HG02610 (cell line): ENCODE data around the gene NUP62.

Experiments
- ATAC-seq: cut with Tn5 transposase; IDR thresholded peaks from one replicate; pipeline ENCODE4 v1.9.1; 2021; ENCODE audit warnings: mild to moderate bottlenecking, moderate library complexity; ENCODE audit not compliant: unreplicated experiment

The NUP62 gene

DNA sequence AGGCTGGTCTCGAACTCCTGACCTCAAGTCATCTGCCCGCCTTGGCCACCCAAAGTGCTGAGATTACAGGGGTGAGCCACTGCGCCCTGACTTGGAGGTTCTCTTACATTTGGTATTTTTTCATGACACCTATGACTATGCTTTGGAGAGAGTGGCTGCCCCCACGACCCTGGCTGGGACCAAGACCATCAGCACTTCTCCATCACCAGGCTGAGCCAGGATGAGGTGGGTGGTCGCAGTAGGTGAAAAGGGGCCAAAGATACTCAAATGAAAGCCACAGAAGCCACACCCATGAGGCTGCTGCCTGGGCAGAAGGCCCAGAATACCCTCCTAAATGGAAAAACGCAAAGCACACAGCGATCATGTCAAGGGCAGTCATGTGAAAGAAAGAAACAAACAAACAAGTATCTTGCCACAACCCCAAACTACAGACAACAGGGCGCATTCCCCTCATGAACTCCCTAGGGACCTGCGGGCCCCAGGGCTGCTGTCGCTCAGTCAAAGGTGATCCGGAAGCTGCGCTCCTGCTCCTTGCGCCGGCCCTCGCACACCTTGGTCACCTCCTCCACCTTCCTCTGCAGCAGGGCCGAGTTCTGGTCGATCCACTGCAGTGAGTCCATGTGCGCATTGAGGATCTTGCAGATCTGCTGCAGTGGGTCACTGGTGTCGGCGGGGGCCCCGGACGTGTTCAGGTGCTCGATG is 21.4 kb downstream of the NUP62 start:
- no peak for ATAC-seq

DNA sequence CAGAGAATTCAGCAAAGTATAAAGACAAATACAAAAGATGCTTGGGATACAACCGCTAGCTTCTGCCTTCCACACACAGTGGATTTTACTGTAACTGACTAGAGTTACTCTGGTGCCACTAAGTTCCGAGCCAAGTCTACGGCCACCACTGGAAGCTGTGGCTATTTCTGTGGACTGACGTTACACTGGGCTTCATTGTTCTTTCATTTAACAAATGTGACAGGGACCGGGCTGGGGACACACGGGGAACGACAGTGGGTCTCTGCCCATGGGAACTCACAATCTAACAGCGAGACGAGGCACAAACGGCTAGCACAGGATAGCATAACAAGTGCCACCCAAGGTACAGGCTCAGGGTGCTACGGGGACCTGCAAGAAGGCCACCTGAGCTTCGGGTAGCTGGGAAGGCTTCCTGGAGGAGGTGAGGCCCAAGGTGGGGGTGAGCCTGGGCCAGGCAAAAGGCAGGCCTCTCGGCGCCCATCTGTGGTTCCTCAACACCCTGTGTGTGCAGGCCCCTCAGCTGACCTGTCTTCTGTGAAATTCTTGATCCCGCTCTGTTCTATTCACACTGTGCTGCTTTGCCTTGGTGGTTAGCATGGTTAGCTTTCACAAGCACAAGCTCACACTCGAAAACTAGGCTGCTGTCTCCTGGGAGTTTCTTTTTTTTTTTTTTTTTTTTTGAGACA is 22.3 kb downstream of the NUP62 start:
- no peak for ATAC-seq

GRCh38 chr19:49904136-49904535 is 25.2 kb downstream of the NUP62 start:
- no peak for ATAC-seq

DNA sequence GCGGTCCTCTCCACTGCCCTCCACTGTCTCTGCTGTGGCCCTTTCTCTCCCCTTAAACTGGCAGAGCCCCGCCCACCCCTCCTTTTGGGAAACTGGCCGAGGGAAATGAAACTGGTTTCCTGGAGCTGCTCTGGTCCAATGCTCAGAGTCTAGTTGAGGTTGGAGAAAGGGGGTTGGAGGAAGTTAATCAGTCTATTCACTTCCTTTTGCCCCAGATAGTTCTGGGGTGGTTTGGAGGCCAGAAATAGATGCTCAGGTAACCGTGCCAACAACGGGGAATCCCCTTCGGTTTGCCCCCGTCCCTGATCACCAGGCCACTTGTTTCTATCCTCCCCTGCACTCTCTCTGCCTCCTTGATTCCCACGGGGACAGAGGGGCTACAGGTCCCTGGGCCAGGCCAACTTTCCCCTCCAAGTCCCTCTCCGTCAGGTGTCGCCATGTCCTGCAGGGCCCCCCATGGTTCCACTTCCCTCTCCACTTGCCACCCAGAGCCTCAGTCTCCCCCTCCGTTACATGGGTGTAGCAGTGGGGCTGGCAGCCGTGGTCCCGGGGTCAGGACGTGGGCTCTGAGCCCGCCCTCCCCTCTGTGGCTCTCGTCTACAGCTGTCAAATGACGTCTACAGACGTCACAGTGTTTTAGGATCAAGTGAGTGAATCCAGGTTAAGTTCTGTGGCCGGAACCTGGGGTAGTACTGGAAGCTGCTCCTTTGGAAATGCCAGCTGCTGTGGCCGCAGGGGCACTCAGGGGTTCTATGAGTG is 32.3 kb downstream of the NUP62 start, which contains the start of gene IL4I1:
IL4I1 (minus strand) TSS at position 25 of the 759 bp plus-strand sequence. CDS start 727 bp downstream, outside the sequence.
- ATAC-seq = peak; percentile 54

DNA sequence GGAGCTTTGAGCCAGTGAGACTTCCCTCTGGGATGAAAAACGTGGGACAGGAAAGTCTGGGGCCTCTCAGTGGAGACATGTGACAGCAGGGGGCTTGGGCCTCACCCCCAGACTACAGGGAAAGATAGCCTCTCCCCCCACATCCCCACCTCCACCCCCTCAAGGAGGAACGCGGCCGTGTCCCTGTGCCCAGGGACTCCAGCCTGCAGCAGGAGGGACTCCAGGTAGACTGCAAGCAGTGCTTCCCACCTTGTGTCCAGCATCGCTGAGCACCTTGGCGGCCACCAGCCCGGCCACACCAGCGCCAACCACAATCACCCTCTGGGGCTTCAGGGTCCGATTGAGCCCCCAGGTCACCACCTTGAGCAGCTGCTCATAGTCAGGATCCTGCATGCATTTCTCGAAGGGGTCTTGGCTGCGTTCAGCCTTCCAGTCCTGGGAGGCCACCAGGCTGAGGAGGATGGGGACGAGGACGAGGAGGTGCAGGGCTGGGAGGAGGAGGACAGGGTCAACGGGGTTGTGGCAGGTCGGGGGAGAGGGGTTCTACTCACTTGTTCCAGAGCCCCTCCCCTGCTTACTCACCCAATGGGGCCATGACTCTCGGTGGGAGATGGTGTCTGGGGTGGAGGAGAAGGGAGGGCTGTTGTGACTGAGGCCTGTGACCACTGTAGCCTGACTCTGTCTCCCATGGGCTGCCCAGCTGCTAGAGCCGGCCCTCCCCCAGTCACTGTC is 33.6 kb downstream of the NUP62 start:
- ATAC-seq = no peak

GRCh38 chr19:49894879-49895565 is 34.3 kb downstream of the NUP62 start:
- peak; percentile 33 for ATAC-seq

- no peak for ATAC-seq
These were observed 35.2 kb downstream of the NUP62 start for GRCh38 chr19:49894011-49894664.

- ATAC-seq = no peak
These were observed 36.6 kb downstream of the NUP62 start for GRCh38 chr19:49892716-49893115.

GRCh38 chr19:49891393-49891792 is 37.9 kb downstream of the NUP62 start:
- ATAC-seq = no peak

- no peak for ATAC-seq
These were observed 38.7 kb downstream of the NUP62 start for GRCh38 chr19:49890349-49891311.

DNA sequence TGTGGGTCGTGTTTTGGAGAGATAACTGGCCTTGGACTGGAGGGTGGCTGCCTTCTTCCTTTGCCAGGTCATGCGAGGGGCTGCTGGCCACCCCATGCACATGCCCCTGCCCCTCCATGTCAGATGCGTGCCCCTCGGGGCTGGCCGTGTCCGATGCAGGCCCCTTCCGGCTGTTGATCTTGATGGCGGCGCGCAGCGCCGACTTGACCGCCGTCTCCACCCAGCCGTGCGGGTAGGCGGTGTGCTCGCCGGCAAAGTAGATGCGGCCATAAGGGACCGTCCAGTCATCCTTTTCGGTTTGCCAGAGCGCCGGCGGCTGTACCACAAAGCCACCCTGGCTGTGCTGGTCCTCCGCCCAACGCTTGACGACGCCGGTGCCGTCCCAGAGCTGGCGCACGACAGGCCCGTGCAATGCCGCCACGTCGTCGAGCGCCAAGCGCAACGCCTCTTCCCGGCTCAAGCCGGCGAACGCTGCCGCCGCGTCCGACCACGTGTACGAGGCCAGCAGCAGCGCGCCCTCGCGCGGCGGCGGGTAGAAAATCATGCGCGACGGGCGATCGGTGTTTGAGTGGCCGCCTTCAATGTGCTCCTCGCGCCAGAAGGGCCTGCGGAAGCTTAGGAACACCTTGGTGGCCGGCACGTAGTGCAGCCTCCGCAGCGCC is 39.5 kb downstream of the NUP62 start:
- ATAC-seq = no peak

DNA sequence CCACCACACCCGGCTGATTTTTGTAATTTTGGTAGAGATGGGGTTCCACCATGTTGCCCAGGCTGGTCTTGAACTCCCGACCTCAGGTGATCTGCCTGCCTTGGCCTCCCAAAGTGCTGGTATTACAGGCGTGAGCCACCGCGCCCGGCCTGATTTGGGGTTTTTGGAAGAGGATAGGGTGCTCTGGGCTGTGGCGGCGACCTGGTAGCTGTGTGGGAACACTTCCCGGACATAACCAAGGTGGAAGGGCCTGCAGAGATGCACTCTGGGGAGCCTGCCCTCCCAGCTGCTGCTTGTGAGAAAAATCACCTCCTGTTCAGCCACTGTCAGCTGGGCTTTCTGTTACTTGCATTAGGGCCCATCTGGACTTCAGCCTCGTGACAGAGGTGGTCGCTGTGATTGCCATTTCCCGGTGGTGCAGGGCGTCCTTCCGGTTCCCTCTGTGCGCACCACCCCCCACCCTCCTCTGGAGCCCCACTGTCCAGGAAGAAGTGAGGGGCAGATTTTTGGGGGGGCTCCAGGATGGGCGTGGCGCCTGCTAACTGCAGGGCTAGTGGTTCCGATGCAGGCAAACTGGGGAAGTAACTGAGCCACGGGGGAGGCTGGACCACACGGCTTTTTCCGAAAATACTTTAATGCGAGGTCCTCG is 40.1 kb downstream of the NUP62 start:
- ATAC-seq = no peak

GRCh38 chr19:49888510-49888824 is 40.8 kb downstream of the NUP62 start:
- no peak for ATAC-seq

- ATAC-seq = no peak
These were observed 41.4 kb downstream of the NUP62 start for GRCh38 chr19:49887665-49888509.

DNA sequence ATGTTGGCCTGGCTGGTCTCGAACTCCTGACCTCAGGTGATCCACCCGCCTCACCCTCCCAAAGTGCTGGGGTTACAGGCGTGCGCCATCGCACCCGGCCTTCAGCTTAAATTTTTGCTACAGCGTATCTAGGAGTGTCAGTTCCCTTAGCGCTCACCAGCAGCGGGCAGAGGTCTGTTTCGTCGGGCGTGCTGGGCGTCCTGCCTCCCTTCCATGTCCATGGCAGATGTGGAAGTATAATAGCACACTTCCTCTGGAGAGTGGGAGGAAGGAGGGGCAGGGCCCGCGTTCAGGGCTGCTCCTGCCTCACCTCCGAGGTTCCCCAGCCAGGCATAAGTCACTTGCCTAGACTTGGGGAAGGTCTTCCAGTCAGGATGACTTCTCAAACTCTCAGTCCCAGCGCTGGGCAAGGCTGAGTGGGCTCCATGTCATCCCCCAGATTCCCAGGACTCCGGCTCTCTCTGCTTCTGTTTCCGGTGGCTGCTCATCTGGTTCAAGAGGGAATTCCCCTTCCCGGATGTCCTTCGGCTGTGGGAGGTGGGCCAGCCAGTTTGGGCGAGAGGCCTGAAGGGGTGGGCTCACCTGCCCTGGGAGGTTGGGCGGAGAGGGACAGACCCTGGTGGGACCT is 42.2 kb downstream of the NUP62 start:
- no peak for ATAC-seq

- ATAC-seq = no peak
These were observed 44.5 kb downstream of the NUP62 start for GRCh38 chr19:49884760-49885159.

- no peak for ATAC-seq
These were observed 45.2 kb downstream of the NUP62 start for GRCh38 chr19:49884109-49884508.
